Measurements from ENCODE around the gene KRT78.

DNA sequence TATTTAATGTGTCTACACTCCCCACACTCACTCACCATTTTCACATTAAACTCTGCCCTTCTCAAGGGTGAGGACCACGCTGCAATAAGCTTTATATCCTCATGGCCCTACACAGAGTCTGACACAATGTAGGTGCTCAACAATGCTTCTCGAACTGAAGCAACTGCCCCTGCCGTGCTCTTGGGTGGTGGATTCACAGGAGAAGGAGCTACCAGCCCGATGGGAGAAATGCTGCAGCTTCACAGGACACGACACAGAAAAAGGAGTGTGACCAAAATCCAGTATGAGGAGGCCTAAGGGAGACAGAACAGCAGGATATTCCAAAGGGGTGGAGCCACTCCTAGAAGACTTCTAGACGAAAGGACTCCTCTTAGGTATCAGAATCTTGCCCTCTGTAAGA lies 46.4 kb downstream of the KRT78 start:
- TF ChIP-seq ELF4 (IDR thresholded peaks at IDR 0.05) = no peak
- TF ChIP-seq BHLHE40 (IDR thresholded peaks at IDR 0.05; ENCODE audit: borderline replicate concordance) = no peak
- no peak for TF ChIP-seq FOXM1 (IDR thresholded peaks at IDR 0.05; ENCODE audit: borderline replicate concordance)
- no peak for TF ChIP-seq ARNT (IDR thresholded peaks at IDR 0.05)
